GM18867 (cell line): ENCODE results near the gene C3orf33.
"Not testable (repeated sequence)": the region's sequence is repeated elsewhere in the genome, so short reads cannot be mapped to it uniquely, and the experiment has no call there.

Experiments
- ATAC-seq: cut with Tn5 transposase; IDR thresholded peaks from one replicate; pipeline ENCODE4 v1.9.1; 2021; ENCODE audit warnings: mild to moderate bottlenecking, moderate library complexity; ENCODE audit not compliant: unreplicated experiment

The C3orf33 gene

GRCh38 chr3:155805802-155806618 lies at the start of gene C3orf33:
Gene C3orf33, minus strand, starts transcription at chr3:155806278. Its CDS starts 26 bp downstream, at chr3:155806252.
- ATAC-seq, result peak; percentile 96

- peak; percentile 92 for ATAC-seq
These were observed 48.3 kb upstream of the C3orf33 start, which contains the start of gene SLC33A1 for GRCh38 chr3:155854141-155854940. Gene SLC33A1, minus strand, starts transcription at chr3:155854427. Its CDS starts 430 bp downstream, at chr3:155853997.

- ATAC-seq, result peak; percentile 0
These were observed 47.4 kb upstream of the C3orf33 start for GRCh38 chr3:155853214-155854140.

GRCh38 chr3:155852341-155852740 lies 46.3 kb upstream of the C3orf33 start:
- no peak for ATAC-seq

GRCh38 chr3:155849404-155849803 lies 43.3 kb upstream of the C3orf33 start:
- ATAC-seq, result not testable (repeated sequence)

- no peak for ATAC-seq
These were observed 41.9 kb upstream of the C3orf33 start for GRCh38 chr3:155847993-155848392.

- no peak for ATAC-seq
These were observed 40.0 kb upstream of the C3orf33 start for GRCh38 chr3:155846119-155846518.

GRCh38 chr3:155843569-155843968 lies 37.5 kb upstream of the C3orf33 start:
- ATAC-seq, result peak; percentile 76

- ATAC-seq, result no peak
These were observed 29.4 kb upstream of the C3orf33 start for GRCh38 chr3:155835341-155836071.

GRCh38 chr3:155828490-155829098 lies 22.5 kb upstream of the C3orf33 start:
- not testable (repeated sequence) for ATAC-seq

GRCh38 chr3:155815030-155815545 lies 9.0 kb upstream of the C3orf33 start:
- no peak for ATAC-seq

GRCh38 chr3:155813224-155813623 lies 7.1 kb upstream of the C3orf33 start:
- not testable (repeated sequence) for ATAC-seq

GRCh38 chr3:155809181-155809580 lies 3.1 kb upstream of the C3orf33 start:
- no peak for ATAC-seq

- ATAC-seq, result no peak
These were observed 1.7 kb upstream of the C3orf33 start for GRCh38 chr3:155807823-155808222.

GRCh38 chr3:155805204-155805801 lies 775 bp downstream of the C3orf33 start:
- peak; percentile 49 for ATAC-seq

GRCh38 chr3:155804323-155804722 lies 1.8 kb downstream of the C3orf33 start:
- no peak for ATAC-seq

- no peak for ATAC-seq
These were observed 13.5 kb downstream of the C3orf33 start for GRCh38 chr3:155792532-155792931.

- no peak for ATAC-seq
These were observed 14.9 kb downstream of the C3orf33 start for GRCh38 chr3:155791190-155791589.
